Sigmoid colon (tissue), 7 donors: ENCODE data around the gene BCAS4. TPM values are rescaled to one million over a fixed set of nuclear protein-coding genes. Genes with fewer than 3 reads are reported as not detected.

Experiments
- DNase-seq: peaks from one replicate; pipeline ENCODE4 v3.0.0-alpha.2; 2019
- H3K27ac ChIP-seq, 4 donors: fragments of 200-600 bp; sonication (generic); one replicate each; pipeline ENCODE4 v1.5.1; 2016 to 2019; ENCODE audit warnings: mild to moderate bottlenecking in 1 of 4
- H3K27me3 ChIP-seq, 3 donors: fragments of 200-600 bp; sonication (generic); one replicate each; pipeline ENCODE4 v1.5.1; 2019; ENCODE audit warnings: mild to moderate bottlenecking in 1 of 3
- H3K36me3 ChIP-seq, 4 donors: fragments of 200-600 bp; sonication (generic); one replicate each; pipeline ENCODE4 v1.5.1; 2016 to 2019
- H3K4me1 ChIP-seq, 4 donors: fragments of 200-600 bp; sonication (generic); one replicate each; pipeline ENCODE4 v1.5.1; 2017 to 2019
- H3K4me3 ChIP-seq, 4 donors: fragments of 200-600 bp; sonication (generic); one replicate each; pipeline ENCODE4 v1.5.1; 2017 to 2019; ENCODE audit warnings: mild to moderate bottlenecking in 2 of 4, moderate library complexity in 1 of 4
- H3K9me3 ChIP-seq, 4 donors: fragments of 200-600 bp in 3 of 4; sonication (generic) in 3 of 4; one replicate each; pipeline versions ENCODE4 v1.5.1 to v1.6.1; 2013 to 2019
- CTCF ChIP-seq, 4 experiments: fragments of 450-650 bp in 3 of 4; fragments of 200-600 bp in 1 of 4; IDR thresholded peaks; one replicate each; pipeline ENCODE4 v1.5.1; 2016 to 2019; ENCODE audit warnings: antibody characterized with exemption in 4 of 4, mild to moderate bottlenecking in 3 of 4, moderate library complexity in 2 of 4
- EP300 ChIP-seq, 4 donors: sonication (generic); formaldehyde crosslinking; IDR thresholded peaks; one replicate each; pipeline ENCODE4 v1.6.1; 2017; ENCODE audit warnings: antibody characterized with exemption in 4 of 4
- POLR2A ChIP-seq, 2 donors: fragments of 450-650 bp; IDR thresholded peaks; one replicate each; pipeline ENCODE4 v1.6.1; 2016; ENCODE audit warnings: antibody characterized with exemption in 2 of 2, mild to moderate bottlenecking in 2 of 2, moderate library complexity in 2 of 2
- POLR2AphosphoS5 ChIP-seq, 4 donors: sonication (generic); formaldehyde crosslinking; IDR thresholded peaks; one replicate each; pipeline ENCODE4 v1.6.1; 2017; ENCODE audit warnings: antibody characterized with exemption in 4 of 4
- WGBS, 2 donors: extraction: QIAGEN DNeasy Blood & Tissue Kit; methylation state at CpG; one replicate each; pipeline ENCODE4 v1.1.7; 2013; 5-methylcytosine and 5-hydroxymethylcytosine counted together
- intact Hi-C: fragments of 100-400 bp; cut with DNase I; formaldehyde crosslinking; loops from one replicate; pipeline ENCODE4 v1.15.1; 2023
- polyA plus RNA-seq, 3 donors: library from polyadenylated mRNA; stranded (reverse); fragments of 200-250 nt; gene quantifications; one replicate each; pipeline ENCODE4 v1.2.3, GENCODE V29; 2013
- total RNA-seq, 4 donors: library from RNA; depleted of rRNA; stranded (reverse); fragments of >200 nt; gene quantifications; one replicate each; pipeline ENCODE4 v1.1.0, GENCODE V29; 2016
- donor health status: healthy with polysubstance abuse.
- donor health status: Bipolar disorder and iron deficiency.
- donor health status: healthy.

Gene BCAS4
- total and polyA plus RNA-seq, 7 donors, result 0.46 to 10.1 (median 3.5) TPM

GRCh38 chr20:50874111-50874757 lies 79.4 kb downstream of the BCAS4 start:
- Histone ChIP-seq H3K9me3 (no peaks in the 10 kb centered on the region), H3K27me3 (no peaks in the 10 kb centered on the region), H3K4me3 (no peak overlapping the region), H3K4me1 (no peaks in the 10 kb centered on the region), H3K36me3 (peaks cover 0 to 8% (median 0%) of the 10 kb centered on the region in 4 donors), H3K27ac (no peak overlapping the region)
- 95 to 96% methylated on average over 10 of the region's 10 CpGs for WGBS, 2 donors
- intact Hi-C loops, result no loop called here
- TF ChIP-seq POLR2AphosphoS5 (IDR thresholded peaks at IDR 0.05), result no peak
- TF ChIP-seq POLR2A (IDR thresholded peaks at IDR 0.05), result no peak
- TF ChIP-seq CTCF (IDR thresholded peaks at IDR 0.05), result no peak
- no peak for TF ChIP-seq EP300 (IDR thresholded peaks at IDR 0.05)
- DNase-seq, result no peak

DNA sequence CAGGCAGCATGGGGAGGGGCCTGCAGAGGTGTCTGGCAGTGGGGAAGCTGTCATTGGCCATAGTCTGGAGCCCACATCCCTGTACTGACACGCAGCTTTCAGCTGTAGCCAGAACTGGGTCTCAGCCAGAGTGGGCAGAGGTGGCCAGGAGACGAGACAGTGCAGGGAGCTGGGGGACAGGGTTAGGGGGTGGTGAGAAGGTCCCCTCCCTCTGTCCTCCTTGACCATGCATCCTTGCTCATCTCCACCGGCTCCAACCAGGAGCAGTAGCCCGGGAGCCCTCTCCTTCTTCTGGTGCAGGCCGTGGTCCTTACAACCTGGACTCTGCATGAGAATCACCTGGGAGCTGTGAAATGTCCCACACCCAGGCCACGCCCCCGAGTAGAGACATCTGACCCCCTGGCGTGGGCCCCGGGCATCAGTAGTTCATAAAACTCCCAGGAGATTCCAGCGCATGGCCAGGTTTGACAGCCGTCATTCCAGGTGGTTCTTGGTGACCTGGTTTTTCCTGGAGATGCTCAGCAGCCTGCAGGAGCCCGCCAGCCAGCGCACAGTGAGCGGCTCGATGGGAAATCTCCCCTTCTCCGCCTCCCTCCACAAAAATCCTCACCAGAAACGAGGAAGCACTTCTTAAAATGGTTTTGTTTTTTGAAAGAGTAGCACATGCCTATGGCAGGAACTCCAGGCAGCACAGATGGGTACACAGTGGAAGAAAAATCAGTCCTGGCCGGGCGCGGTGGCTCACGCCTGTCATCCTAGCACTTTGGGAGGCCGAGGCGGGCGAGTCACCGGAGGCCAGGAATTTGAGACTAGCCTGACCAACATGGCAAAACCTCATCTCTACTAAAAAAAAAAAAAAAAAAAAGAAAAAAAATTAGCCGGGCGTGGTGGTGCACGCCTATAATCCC lies 80.2 kb downstream of the BCAS4 start:
- Histone ChIP-seq H3K4me3 (no peak overlapping the region), H3K4me1 (no peaks in the 10 kb centered on the region), H3K9me3 (no peaks in the 10 kb centered on the region), H3K27me3 (no peaks in the 10 kb centered on the region), H3K27ac (no peak overlapping the region), H3K36me3 (peaks cover 0 to 8% (median 0%) of the 10 kb centered on the region in 4 donors)
- intact Hi-C loops, result no loop called here
- no peak for DNase-seq
- 78 to 89% methylated on average over 28 of the region's 28 CpGs for WGBS, 2 donors
- TF ChIP-seq POLR2A (IDR thresholded peaks at IDR 0.05), result no peak
- no peak for TF ChIP-seq EP300 (IDR thresholded peaks at IDR 0.05)
- TF ChIP-seq CTCF (IDR thresholded peaks at IDR 0.05), result no peak
- no peak for TF ChIP-seq POLR2AphosphoS5 (IDR thresholded peaks at IDR 0.05)

DNA sequence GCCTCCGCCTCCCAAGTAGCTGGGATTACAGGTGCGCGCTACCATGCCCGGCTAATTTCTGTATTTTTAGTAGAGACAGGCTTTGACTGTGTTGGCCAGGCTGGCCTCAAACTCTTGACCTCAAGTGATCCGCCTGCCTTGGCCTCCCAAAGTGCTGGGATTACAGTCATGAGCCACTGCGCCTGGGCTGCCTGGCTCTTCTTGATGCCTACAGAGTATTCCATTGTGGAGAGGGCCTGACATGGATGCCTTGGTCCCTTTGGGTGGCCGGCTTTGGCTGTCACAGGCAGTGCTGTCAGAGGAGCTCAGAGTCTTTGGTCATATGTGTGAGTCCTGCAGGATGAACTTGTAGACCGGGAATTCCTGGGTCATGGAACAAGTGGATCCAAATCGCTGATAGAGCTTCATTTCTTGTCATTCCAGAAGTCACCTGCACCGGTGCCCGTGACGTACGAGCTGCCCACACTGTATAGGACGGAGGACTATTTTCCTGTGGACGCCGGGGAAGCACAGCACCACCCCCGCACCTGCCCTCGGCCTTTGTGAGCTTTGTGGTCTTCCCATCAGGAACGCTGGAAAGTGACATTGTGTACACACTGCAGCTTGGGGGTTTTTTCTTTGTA lies 81.3 kb downstream of the BCAS4 start:
- Histone ChIP-seq H3K27me3 (no peaks in the 10 kb centered on the region), H3K4me1 (no peaks in the 10 kb centered on the region), H3K9me3 (no peaks in the 10 kb centered on the region), H3K36me3 (peaks cover 0 to 8% (median 0%) of the 10 kb centered on the region in 4 donors), H3K4me3 (no peak overlapping the region), H3K27ac (no peak overlapping the region)
- peak; percentile 43 for DNase-seq
- intact Hi-C loops, result no loop called here
- 95 to 96% methylated on average over 19 of the region's 19 CpGs for WGBS, 2 donors
- TF ChIP-seq POLR2AphosphoS5 (IDR thresholded peaks at IDR 0.05) (no peak), POLR2A (IDR thresholded peaks at IDR 0.05) (no peak), EP300 (IDR thresholded peaks at IDR 0.05) (no peak), CTCF (IDR thresholded peaks at IDR 0.05) (no peak)

GRCh38 chr20:50876816-50877215 lies 82.0 kb downstream of the BCAS4 start:
- no peaks in the 10 kb centered on the region for H3K9me3 ChIP-seq
- peaks cover 0 to 8% (median 0%) of the 10 kb centered on the region in 4 donors for H3K36me3 ChIP-seq
- intact Hi-C loops, result no loop called here
- no peak for TF ChIP-seq EP300 (IDR thresholded peaks at IDR 0.05)
- no peak for TF ChIP-seq POLR2A (IDR thresholded peaks at IDR 0.05)
- TF ChIP-seq CTCF (IDR thresholded peaks at IDR 0.05), result no peak
- no peak for TF ChIP-seq POLR2AphosphoS5 (IDR thresholded peaks at IDR 0.05)
- 92 to 94% methylated on average over 7 of the region's 7 CpGs for WGBS, 2 donors
- DNase-seq, result peak; percentile 40
- H3K4me1 ChIP-seq, result no peaks in the 10 kb centered on the region
- H3K27me3 ChIP-seq, result no peaks in the 10 kb centered on the region
- no peak overlapping the region for H3K4me3 ChIP-seq
- H3K27ac ChIP-seq, result no peak overlapping the region
